ENCODE measurements around the gene NPAS3.

The NPAS3 gene

DNA sequence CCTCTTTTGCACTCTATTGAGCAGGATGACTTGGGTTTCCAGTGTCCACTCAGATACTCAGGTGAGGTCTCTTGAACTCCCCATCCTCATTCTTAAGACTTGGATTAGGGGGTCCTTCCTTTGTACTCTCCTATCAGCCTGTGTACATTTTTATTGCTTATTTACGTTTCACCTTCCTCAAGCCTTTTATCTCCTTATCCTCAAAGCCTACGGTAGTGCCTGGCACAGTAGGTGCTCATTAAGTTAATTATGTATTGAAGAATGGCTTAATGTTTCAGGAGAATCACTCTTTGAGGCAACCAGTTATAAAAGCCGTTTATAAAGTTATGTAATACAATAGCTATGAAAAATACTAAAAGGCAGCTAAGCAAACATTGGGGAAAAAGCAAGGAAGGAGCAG is 315.7 kb downstream of the NPAS3 start:
- Mint-ChIP-seq H3K4me1 (no peaks in the 10 kb centered on the region), H3K9me3 (peaks cover 6 to 7% of the 10 kb centered on the region in 2 donors), H3K27ac (no peak overlapping the region), H3K4me3 (no peak overlapping the region), H3K27me3 (no peaks in the 10 kb centered on the region)
- ATAC-seq = no peak
- no peak for DNase-seq

DNA sequence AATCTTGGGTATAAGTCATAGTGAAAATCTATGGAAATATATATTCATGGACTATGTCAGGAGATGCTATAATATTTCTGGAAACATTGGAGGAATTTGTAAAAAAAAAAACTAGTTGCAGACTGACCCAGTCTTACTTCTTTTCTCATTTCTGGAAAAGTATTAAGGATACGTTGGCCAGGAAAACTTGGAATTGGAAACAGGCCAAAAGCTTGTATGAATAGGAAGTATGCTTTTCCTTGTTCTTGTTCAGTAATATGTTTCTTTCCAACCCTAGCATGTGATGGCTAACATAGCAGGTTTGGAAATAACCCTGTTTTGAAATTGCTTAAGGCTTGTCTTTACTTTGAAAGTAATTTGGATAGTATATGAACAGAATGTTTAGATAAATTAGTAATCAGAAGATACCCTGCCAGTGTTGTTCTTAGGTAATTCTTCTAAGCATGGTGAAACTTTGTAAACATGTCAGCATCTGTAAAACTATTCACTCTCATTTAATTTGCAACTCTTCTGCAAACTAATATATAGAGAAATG is 316.2 kb downstream of the NPAS3 start:
- Mint-ChIP-seq H3K9me3 (peaks cover 6 to 7% of the 10 kb centered on the region in 2 donors), H3K27me3 (no peaks in the 10 kb centered on the region), H3K27ac (no peak overlapping the region), H3K4me3 (no peak overlapping the region), H3K4me1 (no peaks in the 10 kb centered on the region)
- ATAC-seq (no peak), DNase-seq (no peak)

DNA sequence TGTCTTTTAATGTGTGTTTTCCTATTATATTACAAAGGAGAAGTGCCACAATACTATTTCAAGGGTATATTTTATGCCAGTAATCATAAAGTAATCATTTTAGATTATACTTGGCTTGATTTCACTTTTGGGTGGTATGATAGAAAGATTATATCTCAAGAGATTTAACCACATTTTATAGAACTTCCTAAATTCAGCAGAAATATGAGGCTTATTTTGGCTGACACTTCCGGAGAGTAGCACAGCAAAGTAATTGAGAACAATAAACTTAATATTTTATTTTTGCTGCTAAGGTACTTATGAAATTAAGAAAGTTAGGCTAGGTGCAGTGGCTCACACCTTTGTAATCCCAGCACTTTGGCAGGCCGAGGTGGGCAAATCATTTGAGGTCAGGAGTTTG is 319.1 kb downstream of the NPAS3 start:
- Mint-ChIP-seq H3K9me3 (peaks cover 7 to 15% of the 10 kb centered on the region in 2 donors), H3K27ac (no peak overlapping the region), H3K27me3 (no peaks in the 10 kb centered on the region), H3K4me1 (no peaks in the 10 kb centered on the region), H3K4me3 (no peak overlapping the region)
- no peak for DNase-seq
- no peak for ATAC-seq

DNA sequence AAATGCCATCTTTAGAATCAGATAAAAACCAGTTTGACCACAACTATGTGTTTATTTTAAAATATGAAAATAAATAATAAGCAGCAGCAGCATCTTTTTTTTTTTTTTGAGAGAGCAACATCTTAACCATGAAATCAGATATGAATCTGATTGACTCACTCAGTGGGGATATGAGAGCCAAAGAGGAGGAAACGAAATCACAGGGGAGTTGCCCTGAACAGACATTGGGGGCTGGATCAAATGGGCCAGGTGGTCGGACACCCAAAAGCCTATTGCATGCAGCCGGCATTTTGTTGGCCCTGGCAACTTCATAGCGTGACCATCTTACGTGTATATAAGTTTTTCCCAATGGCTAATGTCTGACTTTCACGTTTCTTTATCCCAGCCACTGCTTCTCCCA is 321.1 kb downstream of the NPAS3 start:
- H3K4me1 Mint-ChIP-seq = no peaks in the 10 kb centered on the region
- no peak overlapping the region for H3K27ac Mint-ChIP-seq
- DNase-seq = no peak
- no peak overlapping the region for H3K4me3 Mint-ChIP-seq
- H3K27me3 Mint-ChIP-seq = no peaks in the 10 kb centered on the region
- H3K9me3 Mint-ChIP-seq = peaks cover 0 to 15% of the 10 kb centered on the region in 2 donors
- ATAC-seq = no peak

DNA sequence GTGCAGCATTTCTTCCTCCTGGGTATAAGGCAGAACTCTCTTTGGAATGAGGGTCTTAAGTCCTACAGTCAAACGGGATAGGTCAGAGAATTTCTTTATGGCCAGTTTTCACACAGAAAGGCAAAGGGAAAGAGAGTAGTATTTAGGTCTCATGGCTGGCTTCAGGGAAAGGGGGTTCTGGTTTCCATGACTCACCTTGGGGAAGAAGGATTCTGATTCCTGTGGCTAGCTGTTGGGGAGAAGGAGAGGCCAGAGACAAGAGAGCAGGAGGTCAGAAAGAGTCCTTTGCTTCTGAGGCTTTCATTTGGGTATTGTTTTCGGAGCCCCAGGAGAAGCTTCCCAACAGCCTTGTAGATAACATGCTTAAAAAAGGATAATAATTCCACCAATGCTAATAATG is 332.5 kb downstream of the NPAS3 start:
- no peak for ATAC-seq
- DNase-seq = no peak
- Mint-ChIP-seq H3K4me1 (no peaks in the 10 kb centered on the region), H3K27me3 (no peaks in the 10 kb centered on the region), H3K27ac (no peak overlapping the region), H3K4me3 (no peak overlapping the region), H3K9me3 (peaks cover 0 to 7% of the 10 kb centered on the region in 2 donors)

DNA sequence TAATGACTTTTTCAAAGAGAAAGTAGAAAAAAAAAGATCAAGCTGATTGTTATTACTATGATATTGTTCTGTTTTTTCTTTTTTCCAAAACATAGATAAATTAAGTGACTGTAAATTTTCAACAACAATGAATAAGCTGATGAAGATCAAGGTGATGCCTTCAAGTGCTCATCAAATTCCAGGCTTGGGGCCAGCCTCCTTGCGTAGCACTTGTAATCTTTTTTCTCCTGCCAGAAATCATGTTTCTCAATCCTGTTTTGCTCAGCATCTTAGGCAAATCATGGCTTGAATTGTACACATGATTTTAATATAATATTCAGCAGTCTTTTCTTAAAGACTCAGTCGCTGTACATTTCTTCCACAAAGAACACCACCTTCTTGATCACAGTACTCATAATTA is 333.2 kb downstream of the NPAS3 start:
- Mint-ChIP-seq H3K9me3 (peaks cover 0 to 7% of the 10 kb centered on the region in 2 donors), H3K27ac (no peak overlapping the region), H3K4me3 (no peak overlapping the region), H3K4me1 (no peaks in the 10 kb centered on the region), H3K27me3 (no peaks in the 10 kb centered on the region)
- ATAC-seq = no peak
- no peak for DNase-seq

DNA sequence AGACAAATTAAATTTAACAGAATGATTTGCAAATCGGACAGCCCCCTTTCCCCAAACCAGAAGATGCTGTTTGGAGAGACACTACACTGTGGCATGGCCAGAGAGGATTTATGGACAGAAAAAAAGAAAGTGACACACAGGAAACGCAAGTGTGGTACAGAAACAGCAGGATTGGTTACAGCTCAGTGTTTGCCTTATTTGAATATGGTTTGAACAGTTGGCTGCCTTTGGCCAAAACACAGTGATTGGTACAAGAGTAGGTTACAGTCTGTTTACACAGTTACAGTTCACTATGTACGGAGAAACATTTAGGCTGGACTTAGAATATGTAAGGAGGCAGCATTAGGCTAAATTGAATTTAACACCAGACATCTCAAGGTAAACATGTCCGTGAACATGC is 335.3 kb downstream of the NPAS3 start:
- Mint-ChIP-seq H3K27me3 (no peaks in the 10 kb centered on the region), H3K27ac (no peak overlapping the region), H3K4me1 (no peaks in the 10 kb centered on the region), H3K4me3 (no peak overlapping the region), H3K9me3 (peaks cover 0 to 9% of the 10 kb centered on the region in 2 donors)
- DNase-seq (no peak), ATAC-seq (no peak)

DNA sequence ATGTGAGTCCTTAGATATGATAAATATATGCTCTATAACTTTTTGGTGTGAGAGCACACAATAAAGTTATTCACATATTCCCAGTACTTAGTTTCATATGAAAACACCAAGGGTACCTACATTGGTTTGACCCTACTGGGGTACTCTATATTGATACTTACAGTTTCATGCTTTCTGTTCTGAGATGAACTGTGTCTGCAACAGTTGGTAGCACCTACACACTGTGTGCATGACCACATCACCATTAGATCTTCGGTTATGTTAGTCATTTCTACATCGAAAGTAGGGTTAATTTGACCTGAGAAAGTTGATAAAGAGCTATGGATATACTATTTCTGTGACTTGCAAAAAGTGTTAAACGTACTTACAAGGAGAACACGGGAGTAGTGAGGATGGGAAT is 337.2 kb downstream of the NPAS3 start:
- ATAC-seq (no peak), DNase-seq (no peak)
- Mint-ChIP-seq H3K4me3 (no peak overlapping the region), H3K9me3 (peaks cover 0 to 9% of the 10 kb centered on the region in 2 donors), H3K27ac (no peak overlapping the region), H3K27me3 (no peaks in the 10 kb centered on the region), H3K4me1 (no peaks in the 10 kb centered on the region)

DNA sequence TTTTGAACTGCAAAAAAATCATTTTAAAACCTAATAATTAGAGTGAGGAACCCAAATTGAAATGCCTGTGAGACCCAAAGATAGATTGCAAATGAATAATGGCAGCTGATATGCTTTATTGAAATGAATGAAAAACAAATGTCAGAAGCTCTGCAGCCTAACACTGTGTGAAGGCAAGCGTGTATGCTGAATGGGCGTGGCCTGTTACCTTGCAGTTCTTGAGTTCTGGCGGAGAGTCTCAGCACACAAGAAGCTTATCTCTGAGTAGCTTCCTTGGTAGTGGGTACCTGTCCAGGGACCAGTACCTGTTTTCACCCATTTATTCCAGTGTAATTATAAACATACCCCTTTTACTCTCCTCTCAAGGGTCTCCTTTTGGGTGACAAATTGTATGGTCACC is 341.2 kb downstream of the NPAS3 start:
- Mint-ChIP-seq H3K9me3 (peaks cover 0 to 9% of the 10 kb centered on the region in 2 donors), H3K27me3 (no peaks in the 10 kb centered on the region), H3K27ac (no peak overlapping the region), H3K4me1 (no peaks in the 10 kb centered on the region), H3K4me3 (no peak overlapping the region)
- no peak for DNase-seq
- ATAC-seq = no peak

DNA sequence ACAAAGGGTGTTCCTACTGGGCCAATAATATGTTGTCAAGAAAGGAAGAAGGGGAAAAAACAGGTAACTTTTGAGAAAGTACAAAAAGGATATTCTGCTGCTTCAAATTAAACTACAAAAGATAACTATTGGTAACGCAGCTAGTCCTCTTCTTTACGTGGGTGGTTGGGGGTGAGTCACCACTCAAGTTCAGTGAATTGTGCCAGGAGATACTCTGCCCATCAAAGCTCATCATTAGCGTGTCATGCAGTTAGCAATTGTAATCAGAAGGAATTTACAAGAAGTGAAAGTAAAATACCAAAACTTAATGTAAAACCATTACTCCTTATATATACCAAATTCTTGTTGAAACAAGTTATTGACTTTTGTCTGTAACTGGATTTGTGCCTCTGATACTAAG is 342.0 kb downstream of the NPAS3 start:
- DNase-seq (no peak), ATAC-seq (no peak)
- Mint-ChIP-seq H3K27ac (no peak overlapping the region), H3K4me1 (no peaks in the 10 kb centered on the region), H3K4me3 (no peak overlapping the region), H3K9me3 (peaks cover 0 to 13% of the 10 kb centered on the region in 2 donors), H3K27me3 (no peaks in the 10 kb centered on the region)

DNA sequence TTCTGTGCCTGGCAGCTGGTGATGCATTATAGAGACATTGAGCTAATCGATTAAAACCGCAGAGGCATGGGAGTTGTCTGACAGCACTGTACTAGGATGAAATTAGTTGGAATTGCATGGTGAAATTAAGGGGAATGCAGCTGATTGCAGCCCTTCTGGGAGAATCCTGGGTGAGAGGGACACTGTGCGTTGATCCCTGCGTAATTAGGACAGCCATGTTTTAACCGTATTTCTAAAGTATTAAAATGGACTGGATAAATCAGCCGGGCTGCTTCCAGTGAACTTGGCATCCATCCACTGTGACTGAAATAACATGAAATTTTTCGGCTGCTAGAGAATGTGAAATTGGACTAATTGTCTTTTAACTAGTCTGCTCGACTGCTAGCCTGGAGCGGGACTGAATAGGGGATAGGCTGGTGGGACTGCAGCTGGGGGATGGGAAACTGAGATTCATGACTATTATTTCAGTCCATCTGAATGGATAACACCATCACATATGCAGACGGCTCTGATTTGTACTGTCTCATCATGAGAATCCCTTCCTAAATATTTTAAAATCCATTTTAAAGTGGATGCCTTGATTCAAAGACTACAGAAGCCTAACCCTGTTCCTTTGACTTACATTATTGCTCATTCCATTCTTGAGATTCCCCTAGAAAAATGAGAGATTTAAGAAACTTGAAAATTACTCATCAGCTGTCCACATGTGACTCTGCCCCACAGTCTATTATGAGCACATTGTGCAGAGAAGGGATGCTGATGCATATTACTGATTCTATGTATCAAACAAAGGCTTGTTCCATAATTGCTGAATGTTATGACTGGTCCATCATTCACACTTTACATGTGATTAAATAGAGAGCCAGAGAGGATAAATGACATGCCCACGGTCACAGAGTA is 343.9 kb downstream of the NPAS3 start:
- H3K4me1 Mint-ChIP-seq = no peaks in the 10 kb centered on the region
- ATAC-seq = no peak
- no peak for DNase-seq

DNA sequence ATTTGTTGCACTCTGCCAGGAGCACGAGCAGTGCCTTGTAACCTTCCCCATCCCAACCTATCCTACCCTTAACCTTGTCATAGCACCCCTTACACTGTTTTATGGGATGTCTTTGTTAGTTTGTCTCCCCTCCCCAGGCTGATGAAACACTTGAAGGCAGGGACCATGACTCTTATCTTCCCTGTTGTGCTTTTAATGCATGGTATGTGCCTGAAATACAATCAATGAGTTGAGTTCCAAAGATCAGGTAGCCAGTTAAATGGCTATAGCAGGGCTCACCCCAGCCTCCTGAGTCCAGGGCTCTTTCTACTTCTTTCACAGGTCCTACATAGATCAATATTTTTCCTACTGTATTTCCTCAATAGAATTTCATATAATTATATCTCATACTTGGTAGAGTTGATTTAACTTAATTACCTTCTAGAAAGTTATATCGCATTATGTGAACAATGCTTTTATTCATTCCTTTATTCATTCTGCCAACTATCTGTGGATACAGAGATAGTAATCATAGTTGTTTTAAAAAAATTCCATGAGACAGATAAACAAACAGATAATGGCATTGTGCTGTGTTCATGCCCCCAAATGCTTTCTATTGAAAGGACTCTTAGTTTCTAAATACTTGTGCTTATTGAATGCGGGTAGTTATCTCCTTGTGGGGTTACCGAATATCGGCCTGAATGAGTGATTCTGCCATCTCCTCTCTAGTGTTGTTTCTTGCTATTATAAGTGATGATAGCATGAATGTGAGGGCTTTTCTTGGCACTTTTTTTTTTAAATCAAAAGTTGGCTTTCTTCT is 347.4 kb downstream of the NPAS3 start:
- H3K4me3 Mint-ChIP-seq = no peak overlapping the region
- no peaks in the 10 kb centered on the region for H3K4me1 Mint-ChIP-seq

More for the DNA sequence above, 343.9 kb downstream of the NPAS3 start:
- Mint-ChIP-seq H3K9me3 (peaks cover 0 to 11% of the 10 kb centered on the region in 2 donors), H3K27ac (no peak overlapping the region), H3K4me3 (no peak overlapping the region), H3K27me3 (no peaks in the 10 kb centered on the region)

DNA sequence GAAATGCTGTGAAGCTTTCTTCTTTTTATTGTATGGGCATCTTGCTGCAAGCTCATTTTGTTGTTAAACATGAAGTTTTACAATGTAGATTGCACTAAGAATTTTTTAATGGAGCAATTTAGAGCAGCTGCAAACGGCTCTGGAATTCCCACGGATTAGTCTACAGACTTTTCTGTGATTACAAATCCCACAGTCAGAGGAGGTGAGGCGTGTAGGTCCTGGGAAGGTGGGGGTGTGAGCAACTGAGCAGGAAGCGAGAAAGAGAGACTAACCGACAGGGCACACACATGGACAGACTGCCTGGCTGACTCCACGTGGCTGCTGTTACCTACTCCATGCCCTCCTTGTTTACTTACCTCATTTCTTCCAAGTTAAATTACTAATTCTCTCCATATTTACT is 348.5 kb downstream of the NPAS3 start:
- ATAC-seq (no peak), DNase-seq (no peak)
- H3K27me3 Mint-ChIP-seq = no peaks in the 10 kb centered on the region
- no peak overlapping the region for H3K27ac Mint-ChIP-seq
- peaks cover 0 to 6% of the 10 kb centered on the region in 2 donors for H3K9me3 Mint-ChIP-seq
- no peaks in the 10 kb centered on the region for H3K4me1 Mint-ChIP-seq
- no peak overlapping the region for H3K4me3 Mint-ChIP-seq

More for the DNA sequence above, 347.4 kb downstream of the NPAS3 start:
- Mint-ChIP-seq H3K27ac (no peak overlapping the region), H3K9me3 (peaks cover 0 to 6% of the 10 kb centered on the region in 2 donors), H3K27me3 (no peaks in the 10 kb centered on the region)
- DNase-seq (no peak), ATAC-seq (no peak)

DNA sequence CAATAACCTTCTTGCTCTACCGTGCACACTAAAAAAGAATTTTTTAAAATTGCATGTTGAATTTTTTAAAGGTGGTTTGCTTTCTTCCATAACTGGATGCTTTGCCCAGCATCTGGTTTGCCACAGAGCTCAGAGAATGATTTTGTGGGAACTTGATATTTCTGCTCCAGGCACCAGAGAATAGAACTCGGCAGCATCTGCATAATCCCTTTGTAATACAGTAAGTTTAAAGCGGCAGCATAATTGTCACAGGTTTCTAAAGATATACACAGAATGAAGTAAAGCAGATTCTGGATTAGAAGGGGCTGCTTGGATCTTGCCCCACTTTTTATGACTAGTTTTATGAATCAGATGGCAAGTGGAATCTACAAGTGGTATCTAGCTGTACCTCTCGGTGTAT is 352.0 kb downstream of the NPAS3 start:
- no peak overlapping the region for H3K4me3 Mint-ChIP-seq
- no peak for DNase-seq
- no peaks in the 10 kb centered on the region for H3K4me1 Mint-ChIP-seq
- no peak for ATAC-seq
- H3K27ac Mint-ChIP-seq = no peak overlapping the region
- peaks cover 0 to 11% of the 10 kb centered on the region in 2 donors for H3K9me3 Mint-ChIP-seq
- H3K27me3 Mint-ChIP-seq = no peaks in the 10 kb centered on the region

DNA sequence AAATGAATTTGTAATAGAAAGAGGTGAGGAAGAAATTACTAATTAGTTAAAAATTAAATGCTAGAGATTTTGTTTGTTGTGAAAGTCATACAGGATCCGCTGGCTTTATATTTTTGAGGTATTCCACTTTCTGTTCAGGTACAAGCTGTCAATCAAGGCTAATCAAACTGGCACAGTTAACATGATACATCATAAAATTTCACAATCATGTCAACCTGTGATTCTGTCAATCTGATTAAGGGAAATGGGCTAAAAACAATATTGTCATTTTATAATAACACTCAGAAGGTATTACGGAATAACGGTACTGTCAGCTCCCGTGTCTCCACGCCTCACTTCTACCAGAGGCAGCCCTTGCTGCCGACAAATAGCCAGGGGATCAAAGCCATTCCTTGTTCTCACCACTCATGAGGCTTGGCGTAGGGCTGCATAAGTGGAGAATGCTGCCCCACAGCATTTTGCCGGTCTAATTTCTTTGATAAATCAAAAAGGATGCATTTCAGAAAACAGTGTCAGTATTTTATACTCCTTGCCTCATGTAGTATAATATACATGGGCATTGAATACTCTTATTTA is 352.9 kb downstream of the NPAS3 start:
- DNase-seq = no peak
- no peak overlapping the region for H3K4me3 Mint-ChIP-seq
- peaks cover 0 to 8% of the 10 kb centered on the region in 2 donors for H3K9me3 Mint-ChIP-seq
- H3K4me1 Mint-ChIP-seq = no peaks in the 10 kb centered on the region
- ATAC-seq = no peak
- no peak overlapping the region for H3K27ac Mint-ChIP-seq
- H3K27me3 Mint-ChIP-seq = no peaks in the 10 kb centered on the region
